Lung (tissue), 12 donors: ENCODE results near the gene PAX6. TPM values are rescaled to one million over a fixed set of nuclear protein-coding genes. Genes with fewer than 3 reads are reported as not detected.

Experiments
- ATAC-seq: fragments of 200-7000 bp; cut with Tn5 transposase; one replicate; pipeline ENCODE4 v1.9.1; 2020; ENCODE audit warnings: moderate number of reproducible peaks; ENCODE audit not compliant: insufficient read depth, low FRiP score
- DNase-seq, 3 donors: peaks; one replicate each; pipeline ENCODE4 v3.0.0-alpha.2; 2013 to 2017
- H3K27ac ChIP-seq, 2 donors: one replicate each; pipeline ENCODE4 v1.5.1; 2013; ENCODE audit warnings: mild to moderate bottlenecking in 2 of 2, moderate library complexity in 2 of 2, control low read depth in 1 of 2, inconsistent platforms in 1 of 2, low read depth in 1 of 2, low read length in 1 of 2
- H3K27me3 ChIP-seq, 3 donors: one replicate each; pipeline ENCODE4 v1.5.1; 2013; ENCODE audit warnings: low read length in 2 of 3; ENCODE audit not compliant: control insufficient read depth in 3 of 3, insufficient read depth in 3 of 3
- H3K36me3 ChIP-seq, 4 donors: one replicate each; pipeline ENCODE4 v1.5.1; 2013; ENCODE audit warnings: low read length in 4 of 4, mild to moderate bottlenecking in 1 of 4, moderate library complexity in 1 of 4; ENCODE audit not compliant: control insufficient read depth in 4 of 4, insufficient read depth in 4 of 4
- H3K4me1 ChIP-seq, 5 donors: one replicate each; pipeline ENCODE4 v1.5.1; 2013; ENCODE audit warnings: low read length in 5 of 5, mild to moderate bottlenecking in 2 of 5, moderate library complexity in 1 of 5; ENCODE audit not compliant: control insufficient read depth in 5 of 5, insufficient read depth in 5 of 5
- H3K4me3 ChIP-seq: one replicate; pipeline ENCODE4 v1.5.1; 2013; ENCODE audit warnings: mild to moderate bottlenecking, control low read depth, moderate library complexity
- H3K9ac ChIP-seq, 2 donors: one replicate each; pipeline ENCODE4 v1.5.1; 2013; ENCODE audit warnings: low read length in 2 of 2, control low read depth in 1 of 2; ENCODE audit not compliant: insufficient read depth in 1 of 2
- H3K9me3 ChIP-seq, 4 donors: one replicate each; pipeline ENCODE4 v1.5.1; 2013; ENCODE audit warnings: low read length in 3 of 4, mild to moderate bottlenecking in 1 of 4, moderate library complexity in 1 of 4; ENCODE audit not compliant: control insufficient read depth in 4 of 4, insufficient read depth in 3 of 4
- WGBS, 2 donors: extraction: QIAGEN DNeasy Blood & Tissue Kit; methylation state at CpG; one replicate each; pipeline ENCODE4 v1.1.7; 2013; 5-methylcytosine and 5-hydroxymethylcytosine counted together
- polyA plus RNA-seq, 2 donors: library from polyadenylated mRNA; stranded (reverse); fragments of 200-250 nt; gene quantifications; one replicate each; pipeline ENCODE4 v1.2.1, GENCODE V29; 2013
- total RNA-seq, 2 donors: library from RNA; depleted of rRNA in 1 of 2; stranded (reverse); fragments of >200 nt in 1 of 2; gene quantifications; one replicate each; pipeline ENCODE4 v1.2.1, GENCODE V29; 2014 to 2021
- TF ChIP-seq, protein P1 (sequence below): IDR thresholded peaks from 2 replicates; pipeline ENCODE4 v1.5.1; 2012; ENCODE audit warnings: mild to moderate bottlenecking; ENCODE audit errors: control extremely low read depth, extremely low read depth
- donor health status: control.
- donor health status: control.
- donor health status: Bipolar disorder and iron deficiency.
- donor health status: healthy.
- donor health status: DM: yes; HTN: yes; CAD: no.

The PAX6 gene
- total and polyA plus RNA-seq, 4 donors: 0.01 TPM; not detected in 3

DNA sequence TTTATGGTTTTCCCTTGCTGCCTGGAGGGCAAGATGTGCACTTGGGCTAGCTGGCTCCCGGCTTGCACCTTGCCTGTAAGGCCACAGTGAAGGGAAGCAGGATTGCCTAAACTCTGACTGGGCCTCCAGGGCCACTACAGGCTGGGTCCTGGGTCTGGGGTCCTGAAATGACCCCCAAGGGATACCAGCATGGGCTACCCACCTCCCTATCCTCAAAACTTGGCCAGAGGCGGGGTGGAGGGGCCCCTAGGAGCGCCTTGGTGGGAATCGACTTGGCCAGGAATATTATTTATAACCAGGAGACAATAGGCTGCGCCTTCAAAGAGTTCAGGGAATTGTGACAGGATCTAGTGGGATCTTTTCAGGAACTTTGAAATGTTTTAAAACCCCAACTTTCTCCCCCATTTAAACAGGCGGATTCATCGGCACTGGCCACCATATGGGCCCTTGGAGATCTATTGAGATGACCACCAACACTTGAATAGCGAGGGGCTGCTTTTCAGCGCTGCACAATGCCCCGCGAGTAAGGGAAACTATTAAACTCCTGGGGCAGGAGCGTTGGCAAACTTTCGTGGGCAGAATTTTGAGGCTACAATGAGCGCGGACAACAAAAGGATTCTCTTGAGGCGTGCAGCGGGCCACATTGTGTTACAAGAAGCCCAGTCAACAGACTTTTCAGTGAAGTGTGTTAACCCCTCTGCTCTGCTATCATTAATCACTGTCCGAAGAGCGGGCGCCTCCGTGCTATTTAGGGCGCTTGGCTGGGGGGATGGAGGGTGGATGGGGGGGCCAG is 15.2 kb downstream of the PAX6 start:
- no peak for DNase-seq
- no peak for ATAC-seq
- WGBS, 2 donors: 41 to 47% methylated on average over 22 of the region's 22 CpGs
- H3K27ac ChIP-seq: no peak overlapping the region
- no peak overlapping the region for H3K9ac ChIP-seq
- TF ChIP-seq, protein P1, sequence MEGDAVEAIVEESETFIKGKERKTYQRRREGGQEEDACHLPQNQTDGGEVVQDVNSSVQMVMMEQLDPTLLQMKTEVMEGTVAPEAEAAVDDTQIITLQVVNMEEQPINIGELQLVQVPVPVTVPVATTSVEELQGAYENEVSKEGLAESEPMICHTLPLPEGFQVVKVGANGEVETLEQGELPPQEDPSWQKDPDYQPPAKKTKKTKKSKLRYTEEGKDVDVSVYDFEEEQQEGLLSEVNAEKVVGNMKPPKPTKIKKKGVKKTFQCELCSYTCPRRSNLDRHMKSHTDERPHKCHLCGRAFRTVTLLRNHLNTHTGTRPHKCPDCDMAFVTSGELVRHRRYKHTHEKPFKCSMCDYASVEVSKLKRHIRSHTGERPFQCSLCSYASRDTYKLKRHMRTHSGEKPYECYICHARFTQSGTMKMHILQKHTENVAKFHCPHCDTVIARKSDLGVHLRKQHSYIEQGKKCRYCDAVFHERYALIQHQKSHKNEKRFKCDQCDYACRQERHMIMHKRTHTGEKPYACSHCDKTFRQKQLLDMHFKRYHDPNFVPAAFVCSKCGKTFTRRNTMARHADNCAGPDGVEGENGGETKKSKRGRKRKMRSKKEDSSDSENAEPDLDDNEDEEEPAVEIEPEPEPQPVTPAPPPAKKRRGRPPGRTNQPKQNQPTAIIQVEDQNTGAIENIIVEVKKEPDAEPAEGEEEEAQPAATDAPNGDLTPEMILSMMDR: no peak
- peaks cover 0 to 15% (median 0%) of the 10 kb centered on the region in 4 donors for H3K9me3 ChIP-seq
- no peaks in the 10 kb centered on the region for H3K36me3 ChIP-seq
- H3K27me3 ChIP-seq: peaks cover 26 to 93% (median 47%) of the 10 kb centered on the region in 3 donors
- H3K4me1 ChIP-seq: peaks cover 0 to 24% (median 12%) of the 10 kb centered on the region in 5 donors
- H3K4me3 ChIP-seq: no peak overlapping the region

DNA sequence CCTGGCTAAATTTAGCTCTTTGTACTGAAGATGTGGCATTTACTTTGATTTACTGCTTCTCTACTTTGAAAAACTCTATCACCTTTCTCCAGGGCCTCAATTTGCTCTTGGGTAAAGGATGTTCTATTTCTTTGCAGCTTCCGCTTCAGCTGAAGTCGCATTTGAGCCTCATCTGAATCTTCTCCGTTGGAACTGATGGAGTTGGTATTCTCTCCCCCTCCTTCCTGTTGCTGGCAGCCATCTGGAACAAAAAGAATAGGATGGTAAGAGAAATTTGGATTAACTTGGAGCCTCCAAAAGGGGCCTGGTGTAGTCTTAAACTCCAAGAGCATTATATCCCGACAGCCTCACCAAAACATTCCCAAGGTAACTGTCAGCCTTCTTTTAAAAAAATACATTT is 16.6 kb downstream of the PAX6 start:
- no peak overlapping the region for H3K9ac ChIP-seq
- H3K27me3 ChIP-seq: peaks cover 18 to 93% (median 35%) of the 10 kb centered on the region in 3 donors
- H3K27ac ChIP-seq: no peak overlapping the region
- peaks cover 0 to 8% (median 0%) of the 10 kb centered on the region in 4 donors for H3K9me3 ChIP-seq
- DNase-seq: no peak
- H3K4me1 ChIP-seq: peaks cover 0 to 24% (median 12%) of the 10 kb centered on the region in 5 donors
- H3K4me3 ChIP-seq: no peak overlapping the region
- WGBS, 2 donors: 73 to 74% methylated on average over 4 of the region's 4 CpGs
- H3K36me3 ChIP-seq: no peaks in the 10 kb centered on the region
- TF ChIP-seq, protein P1: no peak
- ATAC-seq: no peak

DNA sequence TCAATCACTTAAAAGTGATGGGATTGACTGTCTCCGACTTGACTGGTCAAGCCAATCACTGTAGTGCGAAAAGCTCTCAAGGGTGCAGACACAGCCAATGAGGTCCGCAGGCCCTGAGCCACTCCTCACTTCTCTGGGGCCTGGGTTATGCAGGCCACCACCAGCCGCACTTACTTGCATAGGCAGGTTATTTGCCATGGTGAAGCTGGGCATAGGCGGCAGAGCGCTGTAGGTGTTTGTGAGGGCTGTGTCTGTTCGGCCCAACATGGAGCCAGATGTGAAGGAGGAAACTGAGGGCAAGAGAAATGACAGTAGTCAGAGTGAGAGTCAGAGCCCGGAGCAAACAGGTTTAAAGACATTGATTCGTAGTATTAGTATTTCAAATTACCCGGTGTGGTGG is 17.9 kb downstream of the PAX6 start:
- peaks cover 13 to 83% (median 24%) of the 10 kb centered on the region in 3 donors for H3K27me3 ChIP-seq
- no peak overlapping the region for H3K27ac ChIP-seq
- TF ChIP-seq, protein P1: no peak

More for the DNA sequence above, 17.9 kb downstream of the PAX6 start:
- ATAC-seq: no peak
- H3K4me1 ChIP-seq: peaks cover 0 to 12% (median 2%) of the 10 kb centered on the region in 5 donors
- H3K9ac ChIP-seq: no peak overlapping the region
- peaks cover 0 to 3% (median 0%) of the 10 kb centered on the region in 4 donors for H3K9me3 ChIP-seq
- no peak overlapping the region for H3K4me3 ChIP-seq
- WGBS, 2 donors: 94% methylated on average over 10 of the region's 10 CpGs
- no peak for DNase-seq
- no peaks in the 10 kb centered on the region for H3K36me3 ChIP-seq
